Measurements from ENCODE around the gene ZNF121. TPM values are rescaled to one million over a fixed set of nuclear protein-coding genes. Genes with fewer than 3 reads are reported as not detected.

ZNF121 gene
- total RNA-seq = 17.7 and 27.9 TPM in 2 replicates

DNA sequence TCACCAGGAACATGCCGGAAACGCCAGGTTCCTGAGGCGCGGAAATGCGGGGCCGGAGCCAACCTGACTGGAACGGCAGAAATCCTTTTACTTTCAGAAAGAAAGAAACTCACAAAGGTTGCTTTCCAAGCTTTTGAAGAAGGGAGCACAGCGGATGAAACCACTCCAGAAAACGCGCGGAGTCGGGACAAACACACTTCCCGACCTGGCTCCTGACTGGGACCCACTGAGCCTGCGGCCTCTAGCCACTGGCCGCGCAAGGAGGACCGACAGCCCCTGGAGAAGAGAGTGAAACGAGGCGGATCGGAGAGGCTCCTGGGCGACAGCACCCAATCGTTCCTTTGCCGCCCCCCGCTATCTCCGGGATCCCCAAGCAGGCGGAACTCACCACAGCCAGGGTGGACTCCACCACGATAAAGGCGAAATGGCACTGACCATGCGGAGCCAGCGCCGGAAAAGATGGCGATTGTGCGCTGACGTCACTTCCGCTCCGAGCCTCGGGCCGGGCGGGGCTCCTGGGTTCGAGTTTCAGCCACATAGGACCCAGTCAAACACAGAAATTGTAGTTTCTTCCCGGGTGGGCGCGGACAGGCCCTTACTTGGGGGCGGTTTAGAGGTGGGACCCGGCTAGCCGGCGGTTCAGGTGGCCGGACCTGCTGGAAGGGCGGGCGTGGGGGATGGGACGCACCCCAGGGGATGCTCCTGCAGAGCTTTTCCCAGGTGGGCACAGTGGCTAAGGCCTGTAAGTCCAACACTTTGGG, at the start of gene ZNF121:
Gene ZNF121 (minus strand): TSS at position 432 of the 761 bp plus-strand sequence. CDS start 16,407 bp downstream, outside the sequence.

GRCh38 chr19:9621156-9622037, 37.1 kb upstream of the ZNF121 start, which contains the start of gene ZNF561:
Gene ZNF561 (minus strand): TSS chr19:9621232. CDS start chr19:9619456, 1,776 bp downstream.

GRCh38 chr19:9538183-9539058, 45.9 kb downstream of the ZNF121 start, which contains the start of gene ZNF426:
Gene ZNF426 (minus strand): TSS chr19:9538645. CDS start chr19:9536232, 2,413 bp downstream.

Other genes with a start within 250 kb of the ZNF121 start
- gene ZNF177, start 221.5 kb downstream of the ZNF121 start, total RNA-seq = 1.1 and 1.8 TPM in 2 replicates
- gene ZNF266, start 148.9 kb downstream of the ZNF121 start, total RNA-seq = 7.6 and 10.0 TPM in 2 replicates
- gene ZNF560, start 85.9 kb downstream of the ZNF121 start, total RNA-seq = under 0.01 and 2.8 TPM in 2 replicates
- gene ZNF426, start 45.9 kb downstream of the ZNF121 start, total RNA-seq = 7.4 and 14.4 TPM in 2 replicates
- 19.3 and 20.6 TPM in 2 replicates for gene ZNF561, start 36.7 kb upstream of the ZNF121 start, total RNA-seq
- gene ZNF562, start 90.6 kb upstream of the ZNF121 start, total RNA-seq = 25.3 and 29.2 TPM in 2 replicates
- 2.3 and 8.3 TPM in 2 replicates for gene ZNF846, start 184.2 kb upstream of the ZNF121 start, total RNA-seq
- gene FBXL12, start 234.6 kb upstream of the ZNF121 start, total RNA-seq = 31.8 and 33.0 TPM in 2 replicates
- gene UBL5, start 243.4 kb upstream of the ZNF121 start, total RNA-seq = 563 and 930 TPM in 2 replicates

Data from cardiac atrium fibroblast (primary cell).